Activated naive CD8-positive, alpha-beta T cell (primary cell): ENCODE measurements around the gene POLR2A.
A peak's percentile ranks its signal among the peaks of the same experiment; 100 is the strongest.

Source experiments
- H3K27ac Mint-ChIP-seq: one replicate; pipeline ENCODE4 v1.8.0; 2021; ENCODE audit warnings: mixed read lengths
- H3K27me3 Mint-ChIP-seq: one replicate; pipeline ENCODE4 v1.8.0; 2021; ENCODE audit warnings: mixed read lengths
- H3K36me3 Mint-ChIP-seq: one replicate; pipeline ENCODE4 v1.8.0; 2021; ENCODE audit warnings: mixed read lengths
- H3K4me1 Mint-ChIP-seq: one replicate; pipeline ENCODE4 v1.8.0; 2021; ENCODE audit warnings: low read depth, mixed read lengths
- H3K4me3 Mint-ChIP-seq: one replicate; pipeline ENCODE4 v1.8.0; 2021; ENCODE audit warnings: mild to moderate bottlenecking, mixed read lengths
- H3K9me3 Mint-ChIP-seq: one replicate; pipeline ENCODE4 v1.8.0; 2021; ENCODE audit warnings: low read depth, mixed read lengths

POLR2A gene

DNA sequence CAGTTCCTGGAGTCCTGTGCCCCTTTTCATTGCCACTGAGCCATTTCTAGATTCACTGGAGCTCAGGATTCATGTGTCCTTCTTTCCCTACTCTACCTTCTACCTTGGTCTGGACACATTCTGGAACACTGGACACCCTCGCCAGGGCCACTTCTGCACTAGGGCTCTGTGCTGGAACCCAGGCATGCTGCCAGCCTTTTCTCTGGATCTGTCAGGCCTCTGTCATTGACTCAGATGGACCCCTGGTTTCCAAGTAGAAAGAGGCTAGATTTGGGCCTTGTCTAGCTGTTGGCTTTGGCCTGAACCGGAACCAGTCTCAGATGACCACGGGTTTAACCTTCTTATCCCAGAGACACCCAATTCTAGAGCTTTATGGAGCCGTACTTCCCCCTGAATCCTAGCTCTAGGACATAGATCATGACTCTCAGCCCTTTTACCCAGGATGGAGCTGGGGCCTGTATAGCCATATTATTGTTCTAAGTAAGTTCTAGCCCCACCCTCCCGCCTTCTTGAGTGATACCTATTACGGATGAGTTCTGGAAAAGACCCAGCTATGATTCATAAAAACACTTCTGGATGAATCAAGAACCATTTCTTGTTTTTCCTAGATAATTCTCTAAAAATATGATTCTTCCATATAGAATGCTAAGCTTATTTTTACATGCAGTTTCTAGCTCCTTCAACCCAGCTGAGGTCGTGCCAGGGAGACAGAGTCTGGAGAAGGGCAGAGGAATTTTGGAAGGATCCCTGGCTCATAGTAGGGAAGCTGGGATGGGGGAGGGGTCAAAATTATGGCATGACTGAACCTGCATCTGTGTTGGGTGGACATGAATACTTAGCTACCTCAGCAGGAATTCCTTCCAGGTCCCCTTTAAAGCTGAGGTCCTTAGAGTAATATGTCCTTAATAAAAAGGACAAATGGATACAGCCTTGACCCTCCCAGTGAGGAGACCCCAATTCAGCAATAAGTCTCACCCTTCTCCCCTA lies 40.4 kb upstream of the POLR2A start:
- peaks cover 17% of the 10 kb centered on the region for H3K27me3 Mint-ChIP-seq
- no peak overlapping the region for H3K27ac Mint-ChIP-seq
- H3K4me3 Mint-ChIP-seq: peak overlapping the region; percentile 72
- peaks cover 31% of the 10 kb centered on the region for H3K4me1 Mint-ChIP-seq
- no peaks in the 10 kb centered on the region for H3K9me3 Mint-ChIP-seq
- H3K36me3 Mint-ChIP-seq: peaks cover 3% of the 10 kb centered on the region

DNA sequence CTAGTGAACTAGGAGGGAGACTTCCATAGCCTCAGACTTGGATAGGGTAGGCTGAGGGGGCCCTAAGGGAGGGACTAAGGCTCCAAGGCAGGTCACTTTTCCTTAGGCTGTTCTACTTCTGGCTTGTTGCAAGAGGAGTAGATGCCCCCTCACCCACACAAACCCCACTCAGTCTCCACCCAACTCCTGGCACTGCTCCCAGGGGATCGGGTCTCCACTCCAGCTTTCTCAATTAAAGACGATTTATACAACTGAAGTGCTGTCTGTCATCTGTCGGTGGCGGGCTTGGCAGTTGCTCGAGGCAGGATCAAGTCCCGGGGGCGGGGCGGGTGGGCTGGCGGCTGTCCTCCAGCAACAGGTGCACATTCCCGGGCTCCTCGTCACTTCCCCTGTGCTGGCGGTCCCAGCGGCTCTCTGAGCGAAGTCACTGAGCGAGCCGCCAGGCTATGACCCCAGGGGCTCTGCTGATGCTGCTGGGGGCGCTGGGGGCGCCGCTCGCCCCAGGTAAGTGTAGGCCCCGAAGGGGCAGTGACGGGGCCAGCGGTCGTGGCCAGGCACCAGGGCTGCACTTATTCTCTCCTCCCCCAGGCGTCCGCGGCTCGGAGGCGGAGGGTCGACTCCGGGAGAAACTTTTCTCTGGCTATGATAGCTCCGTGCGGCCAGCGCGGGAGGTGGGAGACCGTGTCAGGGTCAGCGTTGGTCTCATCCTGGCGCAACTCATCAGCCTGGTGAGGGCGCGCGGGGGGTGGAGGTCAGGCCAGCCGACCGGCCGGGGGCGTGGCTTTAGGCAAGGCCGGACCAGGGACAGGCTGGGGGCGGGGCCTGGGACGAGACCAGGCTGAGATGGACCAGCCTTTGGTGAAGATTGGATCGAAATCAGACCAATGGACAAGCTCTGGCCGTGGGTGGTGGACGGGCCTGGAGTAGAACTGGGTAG lies 39.2 kb upstream of the POLR2A start, which contains the start of gene CHRNB1:
Gene CHRNB1, plus strand, starts transcription at position 380 of the 937 bp plus-strand sequence. Its CDS starts 67 bp downstream, at position 447.
- H3K27ac Mint-ChIP-seq: no peak within 1 kb of the TSS
- peak within 1 kb of the TSS; percentile 86 for H3K4me3 Mint-ChIP-seq
- H3K4me1 Mint-ChIP-seq: peaks cover 24% of the 10 kb centered on the region
- H3K9me3 Mint-ChIP-seq: no peaks in the 10 kb centered on the region
- peaks cover 3% of the 10 kb centered on the region for H3K36me3 Mint-ChIP-seq
- peaks cover 15% of the 10 kb centered on the region for H3K27me3 Mint-ChIP-seq

DNA sequence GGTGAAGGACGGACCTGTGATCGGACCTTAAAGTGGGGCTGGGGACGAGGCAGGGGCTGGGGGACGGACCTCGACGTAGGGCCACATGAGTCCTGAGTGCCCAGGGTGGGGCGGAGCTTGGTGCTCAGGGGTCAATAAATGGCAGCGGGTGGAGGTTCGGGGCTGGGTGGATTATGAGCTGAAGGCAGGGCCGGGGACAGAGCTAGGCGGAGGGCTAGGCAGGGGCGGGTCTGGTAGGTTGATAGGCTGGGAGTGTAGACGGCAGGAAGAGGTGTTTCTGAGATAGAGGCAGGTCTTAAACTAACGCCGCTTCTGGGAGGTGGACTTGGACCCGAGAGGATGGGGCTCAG lies 38.6 kb upstream of the POLR2A start:
- H3K27ac Mint-ChIP-seq: no peak overlapping the region
- H3K4me1 Mint-ChIP-seq: peaks cover 23% of the 10 kb centered on the region
- peaks cover 15% of the 10 kb centered on the region for H3K27me3 Mint-ChIP-seq
- H3K4me3 Mint-ChIP-seq: peak overlapping the region; percentile 86
- H3K36me3 Mint-ChIP-seq: peaks cover 3% of the 10 kb centered on the region
- H3K9me3 Mint-ChIP-seq: no peaks in the 10 kb centered on the region

DNA sequence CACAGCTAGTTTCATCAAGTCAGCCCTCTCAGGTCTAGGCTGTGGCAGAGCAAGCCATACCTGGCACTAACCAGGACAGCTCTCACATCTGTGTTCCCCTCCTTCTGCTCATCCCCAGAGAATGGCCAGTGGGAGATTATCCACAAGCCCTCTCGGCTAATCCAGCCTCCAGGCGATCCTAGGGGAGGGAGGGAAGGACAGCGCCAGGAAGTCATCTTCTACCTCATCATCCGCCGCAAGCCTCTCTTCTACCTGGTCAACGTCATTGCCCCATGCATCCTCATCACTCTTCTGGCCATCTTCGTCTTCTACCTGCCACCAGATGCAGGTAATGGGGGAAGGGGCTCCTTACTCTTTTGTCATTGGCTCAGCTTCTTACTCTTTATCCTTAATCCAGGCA lies 35.7 kb upstream of the POLR2A start:
- Mint-ChIP-seq H3K36me3 (peaks cover 3% of the 10 kb centered on the region), H3K27me3 (peaks cover 12% of the 10 kb centered on the region), H3K27ac (no peak overlapping the region), H3K9me3 (no peaks in the 10 kb centered on the region), H3K4me3 (no peak overlapping the region), H3K4me1 (peaks cover 28% of the 10 kb centered on the region)

DNA sequence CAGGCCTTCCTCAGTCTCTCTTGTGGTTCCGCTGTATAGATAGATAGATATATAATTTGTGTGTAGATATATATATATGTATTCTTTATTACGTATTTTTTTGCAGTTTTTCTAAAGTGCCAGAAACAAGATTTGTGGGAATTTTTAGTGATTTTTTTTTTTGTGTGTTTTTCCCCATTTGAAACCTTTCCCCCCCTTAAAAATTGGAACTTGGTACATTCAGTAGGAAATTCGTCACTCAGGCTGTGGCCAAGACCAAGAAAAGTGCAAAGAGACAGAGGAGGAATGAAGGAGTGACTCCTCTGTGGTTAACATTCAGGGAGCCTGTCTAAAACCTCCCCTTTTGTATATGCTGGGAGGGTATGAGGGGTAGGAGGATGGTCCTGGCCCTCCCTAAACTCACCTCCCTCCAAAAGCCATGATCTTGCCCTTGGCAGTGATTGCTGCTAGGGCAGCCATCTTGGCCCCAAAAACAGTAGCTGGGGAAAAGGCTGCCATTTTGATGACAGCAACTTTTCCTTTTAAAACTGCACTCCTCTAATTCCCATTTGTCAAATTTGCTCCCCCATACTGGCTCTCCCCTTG lies 24.1 kb upstream of the POLR2A start:
- H3K36me3 Mint-ChIP-seq: no peaks in the 10 kb centered on the region
- peaks cover 13% of the 10 kb centered on the region for H3K4me1 Mint-ChIP-seq
- no peak overlapping the region for H3K27ac Mint-ChIP-seq

DNA sequence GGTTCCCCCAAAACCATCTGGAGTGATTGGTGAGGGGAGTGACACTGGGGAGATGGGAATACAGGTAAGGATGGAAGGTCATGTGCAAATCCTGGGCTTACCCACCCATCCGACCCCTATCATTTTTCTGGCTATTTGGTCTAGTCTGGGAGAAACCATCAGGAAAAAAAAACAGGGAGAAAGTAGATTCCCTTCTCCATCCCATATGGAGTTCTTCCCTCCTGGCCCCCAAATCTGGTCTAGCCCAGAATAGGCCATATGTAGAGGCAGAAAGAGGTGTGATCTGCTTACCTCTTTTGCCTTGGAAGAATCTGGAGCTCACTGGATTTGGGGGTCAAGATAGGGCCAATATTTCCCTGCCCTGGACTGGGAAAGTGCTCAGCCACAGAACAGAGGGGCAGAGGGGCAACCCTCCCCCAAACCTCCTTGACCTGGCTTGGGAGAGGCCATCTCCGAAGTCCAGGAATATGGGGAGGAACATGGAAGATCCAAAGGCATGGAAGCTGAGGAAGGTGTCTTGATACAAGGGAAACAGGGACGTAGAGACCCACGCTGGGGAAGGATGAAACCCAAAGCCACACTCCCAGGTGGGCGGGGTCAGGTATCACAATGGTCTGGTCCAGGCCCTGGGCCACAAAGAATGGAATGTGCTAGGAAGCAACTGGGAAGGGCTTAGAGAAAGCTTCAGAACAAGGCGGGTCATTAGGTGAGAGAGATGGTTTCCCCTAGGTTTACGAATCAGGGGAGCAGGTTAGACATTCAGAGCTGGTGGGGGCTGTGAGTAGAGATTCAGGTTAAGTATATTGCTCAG lies 23.1 kb upstream of the POLR2A start:
- Mint-ChIP-seq H3K9me3 (no peaks in the 10 kb centered on the region), H3K4me1 (peaks cover 7% of the 10 kb centered on the region), H3K4me3 (no peak overlapping the region), H3K27ac (no peak overlapping the region), H3K36me3 (no peaks in the 10 kb centered on the region), H3K27me3 (no peaks in the 10 kb centered on the region)

More for the DNA sequence above, 24.1 kb upstream of the POLR2A start:
- H3K9me3 Mint-ChIP-seq: no peaks in the 10 kb centered on the region
- no peak overlapping the region for H3K4me3 Mint-ChIP-seq
- no peaks in the 10 kb centered on the region for H3K27me3 Mint-ChIP-seq

DNA sequence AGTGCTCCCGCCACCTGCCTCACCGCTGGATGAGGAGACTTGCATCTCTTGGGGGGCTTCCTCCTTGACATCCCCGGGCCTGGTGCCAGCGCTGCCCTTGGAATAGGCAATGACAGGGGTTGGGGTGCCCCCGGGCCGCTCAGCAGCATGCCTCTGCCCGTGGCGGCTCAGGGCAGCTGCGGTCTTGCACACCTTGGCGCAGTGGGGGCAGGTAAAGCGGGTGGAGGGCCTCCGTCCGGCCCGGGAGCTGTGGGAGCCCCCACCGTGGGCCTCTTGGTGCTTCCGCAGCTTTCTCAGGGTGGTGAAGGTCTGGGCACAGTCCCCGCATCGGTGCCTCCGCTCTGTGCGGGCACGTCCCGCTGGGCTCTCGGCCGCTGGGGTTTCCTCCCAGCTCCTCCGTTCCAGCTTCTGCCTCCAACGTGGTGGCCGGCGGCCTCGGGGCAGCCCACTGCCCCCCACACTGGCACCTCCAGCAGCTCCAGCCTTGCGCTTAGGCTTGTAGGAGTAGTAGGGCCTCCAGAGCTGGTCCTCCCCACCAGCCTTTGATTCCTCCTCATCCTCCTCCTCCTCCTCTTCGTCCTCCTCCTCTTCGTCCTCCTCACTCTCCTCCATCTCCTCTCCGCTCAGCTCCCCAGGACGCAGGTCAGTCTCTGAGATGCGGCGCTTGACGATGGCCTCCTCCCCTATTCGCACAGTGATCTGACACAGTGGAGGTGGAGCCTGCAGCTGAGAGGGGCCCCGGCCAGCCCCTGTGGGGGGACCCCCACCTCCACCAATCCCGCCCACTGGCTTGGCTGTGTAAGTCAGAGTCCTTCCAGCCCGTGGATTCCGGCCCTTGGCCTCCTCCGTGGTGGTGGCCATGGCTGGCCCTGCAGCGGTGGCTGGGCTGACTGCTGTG lies 21.4 kb upstream of the POLR2A start:
- H3K27me3 Mint-ChIP-seq: no peaks in the 10 kb centered on the region
- peaks cover 9% of the 10 kb centered on the region for H3K4me1 Mint-ChIP-seq
- no peak overlapping the region for H3K27ac Mint-ChIP-seq
- H3K9me3 Mint-ChIP-seq: no peaks in the 10 kb centered on the region
- H3K36me3 Mint-ChIP-seq: no peaks in the 10 kb centered on the region
- no peak overlapping the region for H3K4me3 Mint-ChIP-seq

DNA sequence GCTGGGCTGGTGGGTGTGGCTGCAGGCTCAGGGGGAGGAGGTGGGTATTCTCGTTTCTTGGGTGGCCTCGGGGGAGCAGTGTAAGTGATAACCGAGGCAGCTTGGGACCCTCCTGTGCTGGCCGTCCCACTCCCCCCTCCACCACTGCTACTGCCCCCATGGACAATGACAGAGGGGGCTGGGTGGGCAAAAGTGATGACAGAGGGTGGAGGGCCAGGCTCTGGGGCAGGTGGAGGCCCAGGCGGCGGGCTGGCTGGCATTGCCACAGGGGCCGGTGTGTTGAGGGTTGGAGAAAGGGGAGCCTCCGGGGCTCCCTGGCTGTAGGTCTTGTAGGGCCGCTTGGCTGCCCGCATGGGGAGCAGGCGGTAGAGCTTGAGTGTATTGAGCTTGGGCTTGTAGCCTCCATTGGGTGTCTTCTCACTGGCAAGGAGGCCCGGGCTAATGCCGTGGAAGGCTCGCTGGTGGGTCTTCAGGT lies 20.8 kb upstream of the POLR2A start:
- Mint-ChIP-seq H3K27me3 (no peaks in the 10 kb centered on the region), H3K9me3 (no peaks in the 10 kb centered on the region), H3K36me3 (no peaks in the 10 kb centered on the region), H3K4me3 (no peak overlapping the region), H3K4me1 (peaks cover 11% of the 10 kb centered on the region), H3K27ac (no peak overlapping the region)

DNA sequence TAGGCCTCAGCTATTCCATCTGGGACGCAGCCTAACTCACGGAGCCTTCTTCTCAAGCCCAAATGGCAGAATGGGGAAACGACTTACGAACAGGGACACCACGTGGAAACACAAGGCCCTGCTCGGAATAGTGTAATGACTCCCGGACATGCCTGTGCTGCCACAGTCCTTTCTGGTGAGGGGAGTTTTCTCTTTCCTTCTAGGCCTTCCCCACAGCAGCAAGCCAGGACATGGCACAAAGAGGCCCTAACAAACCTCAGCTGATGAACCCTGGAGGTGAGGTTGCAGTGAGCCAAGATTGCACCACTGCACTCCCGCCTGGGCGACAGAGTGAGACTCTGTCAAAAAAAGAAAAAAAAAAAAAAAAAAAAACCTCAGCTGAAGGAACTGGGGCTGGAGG lies 20.1 kb upstream of the POLR2A start:
- peaks cover 11% of the 10 kb centered on the region for H3K4me1 Mint-ChIP-seq
- no peaks in the 10 kb centered on the region for H3K9me3 Mint-ChIP-seq
- H3K36me3 Mint-ChIP-seq: no peaks in the 10 kb centered on the region
- no peaks in the 10 kb centered on the region for H3K27me3 Mint-ChIP-seq
- H3K27ac Mint-ChIP-seq: no peak overlapping the region
- no peak overlapping the region for H3K4me3 Mint-ChIP-seq

DNA sequence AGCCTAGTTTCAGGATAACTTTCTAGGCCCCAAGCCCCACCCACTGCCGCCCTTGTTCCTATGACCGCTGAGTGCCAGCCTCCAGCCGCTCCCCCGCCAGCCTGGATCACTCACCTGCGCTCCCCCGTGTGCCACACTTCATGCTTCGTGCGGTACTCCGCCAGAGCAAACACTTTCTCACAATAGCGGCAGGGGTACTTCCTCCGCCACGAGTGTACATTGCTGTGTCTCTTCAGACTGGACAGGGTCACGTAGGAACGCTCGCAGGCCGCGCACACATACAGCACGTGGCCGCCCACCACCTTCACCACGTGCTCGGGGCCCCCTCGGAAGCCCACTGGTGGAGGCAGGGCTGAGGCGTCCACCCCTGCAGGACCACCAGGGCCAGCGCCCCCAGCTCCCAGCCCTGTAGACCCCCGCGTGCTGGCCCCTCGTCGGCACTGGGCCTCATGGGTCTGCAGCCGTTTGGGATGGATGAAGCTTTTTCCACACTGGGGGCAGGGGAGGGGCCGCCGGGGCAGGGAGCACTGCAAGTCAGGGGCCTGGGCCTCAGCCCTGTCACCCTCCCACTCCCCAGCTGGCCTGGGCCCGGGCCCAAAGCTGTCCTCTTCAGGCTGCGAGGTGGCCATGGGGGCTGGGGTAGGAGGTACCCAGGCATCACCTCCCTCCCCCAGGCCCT lies 18.4 kb upstream of the POLR2A start:
- Mint-ChIP-seq H3K27ac (no peak overlapping the region), H3K27me3 (no peaks in the 10 kb centered on the region), H3K9me3 (no peaks in the 10 kb centered on the region), H3K36me3 (no peaks in the 10 kb centered on the region), H3K4me3 (no peak overlapping the region), H3K4me1 (peaks cover 12% of the 10 kb centered on the region)

DNA sequence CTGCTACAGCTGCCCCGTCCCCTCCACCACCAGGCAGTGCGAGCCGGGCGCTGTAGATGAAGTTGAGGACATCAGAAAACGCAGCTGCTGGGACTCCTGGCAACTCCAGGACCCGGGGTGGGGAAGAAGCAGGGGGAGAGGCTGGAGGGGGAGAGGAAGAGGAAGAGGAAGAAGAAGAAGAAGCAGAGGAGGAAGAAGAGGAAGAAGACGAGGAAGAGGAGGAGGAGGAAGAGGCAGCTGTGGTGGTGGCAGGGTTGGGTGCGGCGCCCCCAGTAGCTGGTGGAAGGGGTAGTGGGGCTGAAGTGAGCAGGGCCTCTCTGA lies 17.9 kb upstream of the POLR2A start:
- peaks cover 16% of the 10 kb centered on the region for H3K4me1 Mint-ChIP-seq
- peak overlapping the region; percentile 77 for H3K27ac Mint-ChIP-seq
- no peaks in the 10 kb centered on the region for H3K36me3 Mint-ChIP-seq
- H3K27me3 Mint-ChIP-seq: no peaks in the 10 kb centered on the region
- H3K9me3 Mint-ChIP-seq: no peaks in the 10 kb centered on the region
- H3K4me3 Mint-ChIP-seq: no peak overlapping the region

DNA sequence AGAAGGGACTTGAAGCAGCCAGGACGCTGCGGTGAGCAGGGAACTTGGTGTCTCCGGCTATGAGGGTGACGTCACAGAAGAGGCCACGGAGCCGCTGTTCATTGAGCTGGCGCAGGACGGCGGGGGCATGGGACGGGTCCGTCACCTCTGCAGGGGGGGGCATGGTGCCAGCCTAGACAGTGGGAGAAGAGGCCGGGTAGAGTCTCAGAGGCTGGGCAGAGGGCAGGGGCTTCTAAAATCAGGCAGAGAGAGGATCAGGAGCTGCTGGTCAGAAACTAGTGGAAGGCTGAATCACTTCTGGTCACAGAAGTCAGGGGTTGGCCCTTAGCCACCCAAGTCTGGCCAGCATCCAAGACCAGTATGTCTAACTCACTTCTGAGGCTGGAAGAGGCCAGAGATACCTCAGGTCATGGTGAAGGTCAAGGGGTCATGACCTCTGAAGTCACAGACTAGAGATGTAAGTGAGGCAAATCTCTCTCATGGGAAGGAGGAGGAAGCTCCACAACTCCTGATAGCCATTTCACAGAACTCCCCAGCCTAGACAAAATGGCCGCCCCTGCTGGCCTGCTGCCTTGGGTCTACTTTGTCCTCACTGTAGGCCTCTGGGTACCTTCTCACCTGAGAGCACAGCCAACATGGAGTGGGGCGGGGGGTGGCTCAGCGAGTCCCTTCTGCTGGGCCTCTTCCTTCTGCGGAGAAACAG lies 17.4 kb upstream of the POLR2A start:
- Mint-ChIP-seq H3K4me1 (peaks cover 21% of the 10 kb centered on the region), H3K27me3 (no peaks in the 10 kb centered on the region), H3K27ac (peak overlapping the region; percentile 77), H3K4me3 (no peak overlapping the region), H3K9me3 (no peaks in the 10 kb centered on the region), H3K36me3 (no peaks in the 10 kb centered on the region)
